Suprapubic skin (tissue), 4 donors: ENCODE measurements around the gene ADAR.

ENCODE experiments used
- CTCF ChIP-seq, 2 donors: fragments of 200-600 bp in 1 of 2; fragments of 450-650 bp in 1 of 2; sonication (generic) in 1 of 2; IDR thresholded peaks; one replicate each; pipeline ENCODE4 v1.5.1; 2016 to 2019; ENCODE audit warnings: antibody characterized with exemption in 2 of 2, mild to moderate bottlenecking in 1 of 2, moderate library complexity in 1 of 2
- EP300 ChIP-seq: sonication (generic); formaldehyde crosslinking; IDR thresholded peaks from one replicate; pipeline ENCODE4 v1.6.1; 2017; ENCODE audit warnings: antibody characterized with exemption
- POLR2A ChIP-seq, 2 donors: fragments of 450-650 bp; IDR thresholded peaks; one replicate each; pipeline ENCODE4 v1.6.1; 2017; ENCODE audit warnings: antibody characterized with exemption in 2 of 2, mild to moderate bottlenecking in 2 of 2, moderate library complexity in 2 of 2
- POLR2AphosphoS5 ChIP-seq, 3 donors: sonication (generic); formaldehyde crosslinking; IDR thresholded peaks; one replicate each; pipeline ENCODE4 v1.6.1; 2017; ENCODE audit warnings: antibody characterized with exemption in 3 of 3

GRCh38 chr1:154619181-154619948 lies 11.4 kb upstream of the ADAR start:
- TF ChIP-seq CTCF (IDR thresholded peaks at IDR 0.05) (no peak), POLR2A (IDR thresholded peaks at IDR 0.05) (no peak), POLR2AphosphoS5 (IDR thresholded peaks at IDR 0.05) (no peak), EP300 (no peak)
